CD4-positive, alpha-beta T cell treated with Interleukin-4 for 1 hour (primary cell): ENCODE data around the gene PRKCB.
"Not testable (repeated sequence)": the region's sequence is repeated elsewhere in the genome, so short reads cannot be mapped to it uniquely, and the experiment has no call there.

Experiments used
- DNase-seq, 2 donors: peaks; one replicate each; pipeline ENCODE4 v3.0.0-alpha.2; 2020 to 2022

The PRKCB gene

DNA sequence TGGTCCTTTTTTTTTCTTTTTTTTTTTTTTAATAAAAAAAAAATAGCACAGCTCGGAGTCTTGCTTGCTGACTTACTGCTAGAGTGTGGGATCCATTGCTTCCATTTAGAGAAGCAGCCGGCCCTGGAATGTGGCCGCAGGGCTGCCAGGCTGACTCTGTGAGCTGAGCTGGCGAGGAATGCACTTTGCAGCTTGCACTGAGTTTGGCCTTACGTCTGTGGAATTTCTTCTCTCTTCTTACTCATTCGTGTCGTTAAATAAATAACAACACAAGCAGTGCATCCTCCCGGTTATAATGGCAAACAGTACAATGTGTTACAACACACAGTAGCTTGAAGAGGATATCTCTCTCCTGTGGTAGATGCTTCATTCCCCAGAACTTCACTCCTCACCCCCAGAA, 69.2 kb downstream of the PRKCB start:
- no peak for DNase-seq

DNA sequence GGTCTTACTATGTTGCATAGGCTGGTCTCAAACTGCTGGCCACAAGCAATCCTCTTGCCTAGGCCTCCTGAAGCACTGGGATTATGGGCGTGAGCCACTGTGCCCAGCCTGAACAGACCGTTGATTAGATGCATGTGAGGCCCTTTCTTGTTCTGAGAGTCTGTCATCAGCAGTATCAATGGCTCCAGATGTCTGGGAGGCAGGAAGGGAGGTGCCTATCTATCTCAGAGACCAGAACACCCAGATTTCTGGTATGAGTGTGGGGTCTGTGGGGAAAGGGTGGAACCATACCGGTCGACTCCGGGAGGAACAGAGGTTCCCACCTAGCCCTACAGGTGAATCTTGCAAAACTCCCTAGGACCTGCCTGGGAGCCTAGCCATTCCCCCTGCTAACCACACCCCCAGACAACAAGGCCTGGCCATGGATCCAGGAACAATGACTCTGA, 71.7 kb downstream of the PRKCB start:
- no peak for DNase-seq

DNA sequence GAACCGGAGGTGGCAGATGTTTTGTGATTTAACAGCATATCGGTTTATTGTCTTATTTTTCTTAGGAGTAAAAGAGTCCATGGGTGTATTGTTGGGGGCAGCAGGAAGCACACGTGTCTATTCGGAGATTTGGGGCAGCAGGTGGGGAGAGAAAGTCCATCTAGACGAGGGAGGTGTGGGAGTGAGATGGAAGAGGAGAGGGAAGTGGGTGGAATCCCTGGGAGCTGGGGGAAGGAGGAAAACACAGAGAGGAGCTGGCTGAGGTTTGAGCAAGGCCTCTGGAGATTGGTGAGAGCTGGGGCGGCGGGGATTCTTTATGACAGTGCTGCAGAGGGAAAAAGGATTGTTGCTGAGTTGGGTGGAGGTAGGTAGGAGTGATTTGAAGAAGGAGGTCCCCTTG, 72.1 kb downstream of the PRKCB start:
- no peak for DNase-seq

DNA sequence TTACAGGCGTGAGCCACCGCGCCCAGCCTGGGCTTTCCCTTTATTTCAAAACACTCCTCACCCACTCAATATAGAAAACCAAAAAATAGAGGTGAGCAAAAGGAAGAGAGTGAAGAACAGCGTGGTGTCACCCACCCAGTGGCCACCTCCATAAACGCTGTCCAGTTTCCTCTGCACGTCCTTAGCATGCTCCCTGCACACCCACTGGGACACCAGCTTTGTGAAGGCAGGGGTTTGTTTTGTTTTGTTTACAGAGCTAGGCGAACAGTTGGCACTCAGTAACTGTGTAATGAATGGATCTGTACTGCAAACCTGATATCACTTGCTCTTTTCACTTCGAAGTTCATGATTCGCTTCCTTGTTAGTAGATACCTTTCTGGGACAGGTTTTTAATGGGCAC, 73.0 kb downstream of the PRKCB start:
- no peak for DNase-seq

DNA sequence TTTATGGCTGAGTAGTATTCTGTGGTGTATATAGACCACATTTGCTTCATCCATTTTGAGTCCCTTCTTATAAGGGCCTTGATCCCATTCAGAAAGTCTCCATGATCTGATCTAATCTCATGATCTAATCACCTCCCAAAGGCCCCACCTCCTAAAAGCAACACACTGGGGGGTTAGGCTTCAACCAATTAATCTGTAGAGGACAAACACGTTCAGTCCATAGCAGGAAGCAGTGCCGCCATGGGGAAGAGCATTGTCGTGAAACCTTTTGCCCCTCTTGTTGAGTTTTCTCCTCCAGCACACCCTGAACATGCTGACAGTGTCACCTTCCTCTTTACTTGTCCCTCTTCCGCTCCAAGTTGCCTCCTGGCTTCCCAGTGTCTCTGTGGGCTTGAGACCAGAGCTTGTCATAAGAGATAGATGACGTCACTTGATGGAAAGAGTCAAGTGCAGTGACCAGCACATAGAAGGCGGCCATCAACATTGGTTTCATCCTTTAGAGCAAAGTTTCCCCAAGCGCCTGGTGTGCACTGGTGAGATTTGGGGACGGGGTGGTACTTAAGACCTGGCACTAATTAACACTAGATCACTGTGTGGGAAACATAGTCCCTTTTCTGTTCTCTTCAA, 74.1 kb downstream of the PRKCB start:
- DNase-seq: no peak

DNA sequence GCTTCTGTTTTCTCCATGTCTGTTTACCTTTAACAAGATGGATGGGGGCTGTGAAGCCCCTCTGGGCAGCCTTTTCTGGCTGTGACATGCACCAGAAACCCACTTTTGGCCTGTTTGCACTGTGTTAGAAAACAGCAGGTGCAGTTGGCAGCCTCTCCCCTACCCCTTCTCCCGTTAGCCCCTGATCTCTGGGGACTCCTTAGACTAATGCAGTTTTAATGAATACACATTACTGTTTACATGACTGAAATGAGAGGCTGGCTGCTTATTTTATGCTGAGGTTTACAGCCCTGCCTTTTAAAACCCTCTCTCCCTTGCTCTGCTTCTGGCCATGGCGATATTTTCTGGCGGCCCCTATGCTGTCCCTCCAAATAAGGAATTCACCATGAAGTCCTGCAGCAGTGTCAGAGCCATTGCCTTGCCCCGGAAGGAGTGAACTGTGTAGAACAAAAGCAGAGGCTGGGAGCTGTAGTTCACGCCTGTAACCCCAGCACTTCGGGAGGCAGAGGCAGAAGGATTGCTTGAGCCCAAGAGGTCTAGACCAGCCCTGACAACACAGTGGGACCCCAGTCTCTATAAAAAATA, 79.3 kb downstream of the PRKCB start:
- DNase-seq: no peak

DNA sequence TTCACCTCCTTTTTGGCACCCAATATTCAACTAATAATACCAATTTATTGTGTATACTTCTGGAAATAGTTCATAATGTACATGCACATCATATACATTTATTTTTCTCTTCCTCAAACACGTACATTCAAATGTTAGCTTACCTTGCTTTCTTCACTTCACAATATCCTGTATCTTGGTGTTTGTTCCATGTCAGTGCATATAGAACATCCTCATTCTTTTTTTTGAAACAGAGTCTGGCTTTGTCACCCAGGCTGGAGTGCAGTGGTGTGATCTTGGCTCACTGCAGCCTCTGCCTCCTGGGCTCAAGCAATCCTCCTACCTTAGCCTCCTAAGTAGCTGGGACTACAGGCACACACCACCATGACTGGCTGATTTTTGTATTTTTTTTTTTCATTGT, 80.8 kb downstream of the PRKCB start:
- DNase-seq: not testable (repeated sequence)

DNA sequence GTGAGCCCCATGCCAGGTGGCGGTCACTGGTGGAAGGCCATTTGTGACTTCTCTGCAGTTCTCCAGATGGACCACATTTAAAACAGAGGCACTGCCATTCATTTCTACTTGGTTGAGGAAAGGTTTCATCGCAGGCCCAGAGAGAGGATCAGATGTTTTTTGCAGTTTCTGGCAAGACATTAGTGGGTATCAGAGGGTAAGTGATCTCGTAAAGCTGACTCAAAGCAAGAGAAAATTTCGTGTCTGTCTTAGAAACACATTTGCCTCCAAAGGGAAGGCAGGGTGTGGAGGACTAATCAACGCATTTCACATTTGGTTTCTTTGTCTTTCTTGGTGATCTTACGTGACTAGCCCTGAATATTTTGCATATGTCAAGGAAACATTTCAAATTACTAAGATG, 81.8 kb downstream of the PRKCB start:
- no peak for DNase-seq

DNA sequence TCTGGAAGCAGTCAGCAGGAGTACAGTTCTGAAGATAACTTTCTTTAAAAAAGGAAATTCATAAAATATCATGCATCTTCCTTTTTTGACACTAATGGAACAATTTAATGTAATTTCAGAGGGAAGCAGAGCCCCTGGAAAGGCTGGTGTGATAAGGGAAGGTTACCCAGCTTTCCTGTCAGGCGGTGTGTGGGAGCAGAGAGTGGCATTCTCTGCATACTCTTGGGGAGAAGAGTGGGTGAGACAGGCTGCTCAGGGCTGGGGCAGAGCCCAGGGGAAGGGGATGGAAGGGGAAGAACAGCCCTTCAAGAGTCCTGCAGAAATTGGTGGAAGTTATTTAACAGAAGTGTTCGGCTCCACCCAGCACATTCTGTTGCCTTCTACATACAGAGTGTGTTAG, 84.7 kb downstream of the PRKCB start:
- DNase-seq: no peak

DNA sequence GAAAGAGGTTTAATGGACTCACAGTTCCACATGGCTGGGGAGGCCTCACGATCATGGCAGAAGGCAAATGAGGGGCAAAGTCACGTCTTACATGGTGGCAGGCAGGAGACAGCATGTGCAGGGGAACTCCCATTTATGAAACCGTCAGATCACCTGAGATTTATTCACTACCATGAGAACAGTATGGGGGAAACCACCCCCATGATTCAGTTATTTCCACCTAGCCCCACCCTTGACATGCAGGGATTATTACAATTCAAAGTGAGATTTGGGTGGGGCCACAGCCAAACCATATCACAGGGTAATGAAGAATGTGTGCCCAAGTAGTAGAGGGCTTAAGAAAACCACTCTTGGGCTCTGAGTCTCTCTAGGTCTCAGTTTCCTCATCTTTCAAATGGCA, 85.1 kb downstream of the PRKCB start:
- DNase-seq: no peak

DNA sequence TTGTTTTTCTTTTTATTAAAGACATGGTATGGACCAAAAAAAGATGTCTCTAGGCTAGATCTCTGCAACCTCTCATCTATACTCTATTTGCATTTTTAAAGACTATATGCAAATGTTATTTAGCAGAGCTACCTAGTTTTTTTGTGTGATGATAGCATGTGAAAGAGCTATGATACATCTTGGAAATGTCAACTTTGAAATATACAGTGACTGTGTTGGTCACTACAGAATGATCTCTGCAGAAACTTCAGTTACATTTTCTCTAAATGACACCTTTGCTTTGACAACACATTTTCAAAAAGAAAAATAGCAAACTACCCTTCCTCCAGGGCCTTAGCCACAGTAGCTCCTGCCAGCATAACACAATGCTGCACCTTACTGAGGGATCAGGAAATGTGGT, 86.6 kb downstream of the PRKCB start:
- DNase-seq: no peak

DNA sequence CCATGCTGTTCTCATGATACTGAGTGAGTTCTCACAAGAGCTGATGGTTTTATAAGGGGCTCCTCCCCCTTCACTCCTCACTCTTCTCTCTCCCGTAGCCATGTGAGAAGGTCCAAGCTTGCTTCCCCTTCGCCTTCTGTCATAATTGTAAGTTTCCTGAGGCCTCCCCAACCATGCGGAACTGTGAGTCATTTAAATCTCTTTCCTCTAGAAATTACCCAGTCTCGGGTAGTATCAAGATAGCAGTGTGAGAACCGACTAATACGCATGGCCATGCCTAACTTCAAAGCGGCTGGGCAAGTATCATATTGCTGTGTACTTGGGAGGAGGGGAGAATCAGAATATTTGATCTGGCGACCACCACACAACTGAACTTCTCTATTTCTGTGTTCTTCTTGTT, 88.3 kb downstream of the PRKCB start:
- DNase-seq: peak in 1 of 2 donors; percentile 30

DNA sequence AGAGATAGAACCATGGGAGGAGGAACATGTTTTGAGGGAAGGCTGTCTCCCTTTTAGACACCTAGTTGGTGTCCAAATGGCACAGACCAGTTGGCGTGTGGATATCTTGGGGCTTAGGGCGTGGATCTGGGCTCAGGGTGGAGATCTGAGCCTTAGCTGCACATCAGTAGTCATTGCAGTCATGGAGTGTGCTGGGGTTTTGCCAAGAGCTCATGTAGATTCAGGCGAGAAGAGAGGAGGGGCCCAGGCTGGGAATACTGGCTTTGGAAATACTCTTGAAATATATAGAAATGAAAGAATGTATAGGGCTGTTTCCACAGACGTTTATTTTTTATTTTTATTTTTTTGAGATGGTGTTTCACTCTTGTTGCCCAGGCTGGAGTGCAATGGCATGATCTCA, 92.0 kb downstream of the PRKCB start:
- DNase-seq: no peak

DNA sequence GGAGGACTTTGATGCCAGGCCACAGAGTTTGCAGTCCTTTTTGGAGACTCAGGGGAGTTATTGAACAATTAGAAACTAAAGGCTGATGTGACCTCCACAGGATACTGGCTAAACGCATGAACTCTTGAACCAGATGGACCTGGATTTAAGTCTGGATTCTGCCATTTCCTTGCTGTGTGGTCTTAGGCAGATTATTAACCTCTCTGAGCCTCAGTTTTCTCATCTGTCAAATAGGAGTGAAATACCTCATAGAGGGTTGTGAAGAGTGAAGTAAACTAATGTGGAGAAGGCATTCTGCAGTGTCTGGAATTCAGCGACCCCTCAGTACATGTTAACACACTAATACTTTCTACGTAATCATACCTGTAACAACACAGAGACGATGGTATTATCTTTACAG, 93.5 kb downstream of the PRKCB start:
- no peak for DNase-seq

DNA sequence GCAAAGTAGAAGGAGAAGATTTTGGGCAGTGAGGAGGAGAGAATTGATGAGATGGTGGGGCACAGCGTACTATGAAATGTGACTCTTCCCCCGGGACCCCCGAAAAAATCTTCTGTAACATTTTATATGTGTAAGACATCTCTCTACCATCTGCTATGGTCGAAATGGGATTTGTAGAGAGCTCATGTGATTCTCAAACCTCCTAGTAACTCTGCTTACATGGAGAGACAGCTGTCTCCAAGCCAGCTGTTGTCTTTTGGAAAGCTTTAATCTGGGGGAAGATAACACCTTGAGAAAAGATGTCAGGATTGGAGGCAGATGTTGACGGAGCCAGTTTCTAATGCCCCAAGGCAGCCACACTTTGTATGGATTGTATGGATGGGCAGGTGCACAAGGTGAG, 94.1 kb downstream of the PRKCB start:
- DNase-seq: no peak

DNA sequence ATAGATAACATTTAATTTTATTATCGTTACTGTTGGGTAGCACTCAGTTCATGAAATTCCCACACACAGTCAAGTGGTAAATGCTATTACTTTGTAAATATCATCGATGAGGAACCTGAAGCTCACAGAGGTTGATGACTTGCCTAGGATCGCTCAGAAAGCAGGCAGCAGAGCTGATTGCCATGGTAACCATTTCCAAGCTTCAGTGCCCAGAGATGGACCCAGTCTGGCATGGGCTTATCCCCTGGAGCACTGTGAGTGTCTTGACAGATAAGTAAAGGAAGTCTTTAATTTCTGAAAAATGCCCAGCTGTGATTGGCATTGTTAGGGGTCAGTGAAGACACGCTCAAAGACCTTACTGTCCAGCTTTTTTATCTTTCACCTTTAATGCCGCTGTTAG, 95.0 kb downstream of the PRKCB start:
- no peak for DNase-seq

DNA sequence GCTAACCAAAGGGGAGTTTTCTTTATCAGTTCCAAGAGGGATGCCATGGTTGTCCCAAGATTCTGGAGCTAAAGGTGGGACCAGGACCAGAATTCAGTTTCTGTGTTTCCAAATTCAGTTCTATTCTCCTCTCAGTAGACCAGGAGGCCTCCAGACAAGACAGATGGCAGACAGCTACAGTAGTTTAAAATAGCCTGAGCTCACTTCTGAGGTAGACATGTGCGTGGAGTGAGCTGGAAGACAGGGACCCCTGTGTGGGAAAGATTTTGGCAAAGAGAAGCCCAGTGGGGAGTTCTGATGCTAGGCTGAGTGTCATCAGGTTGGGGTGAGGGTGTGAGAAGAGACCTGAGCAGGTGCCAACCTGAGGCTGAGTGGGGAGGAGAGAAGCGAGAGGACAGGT, 95.4 kb downstream of the PRKCB start:
- DNase-seq: no peak

DNA sequence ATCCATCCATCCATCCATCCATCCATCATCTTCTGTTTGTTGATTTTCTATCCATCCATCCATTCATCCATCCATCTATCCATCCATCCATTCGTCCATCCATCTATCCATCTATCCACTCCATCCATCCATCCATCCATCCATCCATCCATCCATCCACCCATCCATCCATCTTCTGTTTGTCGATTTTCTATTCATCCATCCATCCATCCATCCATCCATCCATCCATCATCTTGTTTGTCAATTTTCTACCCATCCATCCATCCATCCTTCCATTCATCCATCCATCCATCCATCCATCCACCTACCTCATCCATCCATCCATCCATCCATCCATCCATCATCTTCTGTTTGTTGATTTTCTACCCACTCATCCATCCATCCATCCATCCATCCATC, 97.9 kb downstream of the PRKCB start:
- not testable (repeated sequence) for DNase-seq

DNA sequence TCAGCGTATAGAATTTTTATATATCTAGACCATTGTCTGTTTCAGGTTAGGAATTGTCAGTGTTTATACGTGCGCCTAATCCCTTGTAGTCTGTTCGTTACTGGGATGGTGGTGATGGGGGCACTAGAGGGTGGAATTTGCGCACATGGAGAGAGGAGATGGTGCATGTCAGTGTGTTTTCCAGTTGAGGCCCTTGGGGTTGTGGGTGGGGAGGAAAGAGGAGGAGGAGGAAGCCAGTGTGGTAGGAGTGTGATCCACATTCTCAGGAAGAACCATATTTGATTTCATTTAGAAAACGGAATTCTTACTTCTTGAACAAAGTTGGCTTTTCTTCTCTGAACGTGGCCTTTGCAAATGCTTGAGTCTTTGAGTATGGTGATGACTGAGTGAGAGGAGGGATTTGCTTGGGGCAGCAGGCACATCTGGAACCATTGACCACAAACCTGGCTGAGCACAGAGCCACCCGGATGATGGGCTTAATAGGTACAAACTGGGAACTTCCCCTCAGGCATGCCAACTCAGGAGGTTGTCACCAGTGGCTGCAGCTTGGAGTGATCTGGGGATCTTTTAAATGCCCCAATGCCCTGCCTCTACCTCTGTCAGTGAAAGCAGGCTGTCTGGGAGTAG, 98.9 kb downstream of the PRKCB start:
- DNase-seq: no peak

DNA sequence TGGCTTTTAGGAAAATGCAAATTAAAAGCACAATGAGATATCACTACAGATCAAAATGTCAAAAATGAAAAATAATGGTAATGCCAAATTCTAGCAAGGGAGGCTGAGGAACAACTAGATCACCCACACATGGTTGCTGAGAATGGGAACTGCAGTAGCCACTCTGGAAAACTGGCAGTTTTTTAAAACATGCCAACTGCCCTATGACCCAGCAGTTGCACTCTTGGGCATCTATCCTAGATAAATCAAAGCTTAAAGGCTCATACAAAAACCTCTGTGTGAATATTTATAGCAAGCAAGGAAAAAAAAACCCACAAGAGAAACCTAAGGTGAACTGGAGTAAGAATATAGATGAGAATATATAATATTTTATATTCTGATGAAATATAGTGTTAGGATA, 104.3 kb downstream of the PRKCB start:
- no peak for DNase-seq

DNA sequence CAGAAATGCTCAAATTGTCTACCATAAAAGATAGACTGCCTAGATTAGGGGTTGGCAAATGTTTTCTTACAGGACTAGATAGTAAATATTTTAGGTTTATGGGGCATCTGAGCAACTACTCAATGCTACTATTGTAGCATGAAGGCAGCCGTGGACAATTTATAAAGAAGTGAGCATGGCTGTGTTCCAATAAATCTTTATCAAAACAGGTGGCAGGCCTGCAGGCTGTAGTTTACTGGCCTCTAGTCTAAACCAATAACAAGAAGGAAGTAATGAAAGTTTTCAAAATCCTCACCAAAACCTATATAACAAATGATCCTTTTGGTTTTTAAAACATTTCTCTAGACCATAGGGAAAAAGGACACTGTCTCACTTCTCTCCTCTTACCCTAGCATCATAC, 105.2 kb downstream of the PRKCB start:
- no peak for DNase-seq

DNA sequence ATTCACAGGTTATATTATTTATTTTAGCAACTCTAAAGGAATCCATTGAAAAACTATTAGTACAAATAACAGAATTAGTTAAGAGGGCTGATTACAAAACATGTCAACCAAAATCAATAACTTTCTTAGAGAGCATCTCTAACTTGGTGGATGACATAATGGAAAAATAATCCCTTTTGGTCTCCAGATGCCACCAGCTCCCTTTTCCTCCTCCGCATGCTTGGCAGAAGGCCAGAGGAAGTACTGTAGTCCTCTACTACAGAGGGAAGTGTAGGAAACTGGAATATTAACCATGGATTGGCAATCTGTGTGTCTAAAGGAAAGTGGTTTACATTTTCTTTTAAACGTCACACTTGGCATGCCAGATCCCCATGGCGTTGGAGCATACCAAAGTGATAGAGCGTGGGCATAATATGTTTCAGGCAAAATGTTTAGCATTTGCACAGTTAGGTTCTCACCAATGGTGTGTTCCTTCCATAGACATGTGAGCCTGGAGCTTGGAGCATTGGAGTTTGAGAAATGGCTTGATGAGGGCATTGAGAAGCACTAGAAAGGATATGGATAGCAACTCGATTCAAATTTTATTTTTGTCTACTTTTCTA, 106.3 kb downstream of the PRKCB start:
- DNase-seq: no peak

DNA sequence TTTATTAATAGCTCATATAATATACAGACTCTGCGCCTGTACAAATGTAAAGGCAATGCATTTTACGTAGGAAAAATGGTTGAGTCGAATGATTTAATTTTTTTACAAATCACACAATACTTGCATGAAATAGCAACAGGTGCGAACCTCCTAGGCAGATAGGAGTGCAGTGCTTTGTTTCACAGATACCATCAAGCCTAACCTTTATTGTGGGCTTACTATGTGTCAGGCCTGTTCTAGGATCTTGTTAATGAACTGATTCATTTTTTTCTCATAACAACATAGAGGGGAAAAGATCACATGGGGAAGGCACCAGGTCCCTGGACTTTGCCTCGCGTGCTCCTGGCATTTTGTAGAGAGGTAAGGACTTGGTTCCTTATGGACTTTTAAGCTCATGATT, 107.8 kb downstream of the PRKCB start:
- no peak for DNase-seq

DNA sequence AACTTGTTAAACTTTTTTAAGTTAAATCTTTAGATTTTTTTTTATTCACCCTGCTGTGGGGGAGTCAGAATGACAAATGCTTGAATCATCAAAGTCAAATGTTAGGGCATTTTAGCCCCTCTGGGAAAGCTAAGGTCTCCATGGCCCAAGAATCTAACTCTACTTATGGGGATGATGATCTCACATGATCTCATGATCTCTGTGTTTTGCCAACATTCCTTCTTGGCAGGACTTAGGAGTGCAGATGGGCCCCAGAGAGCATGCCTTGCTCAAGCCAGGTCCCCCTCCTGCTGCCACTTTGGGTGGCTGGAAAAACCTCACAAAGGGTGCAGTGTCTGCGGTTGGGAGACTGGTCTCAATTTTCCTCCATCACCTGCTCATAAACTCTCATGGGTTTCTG, 108.6 kb downstream of the PRKCB start:
- no peak for DNase-seq
